NCI-H1694 (cell line): Measurements from ENCODE around the gene ERGIC1.
"Not testable (repeated sequence)": the region's sequence is repeated elsewhere in the genome, so short reads cannot be mapped to it uniquely, and the experiment has no call there.

ENCODE experiments used
- DNase-seq: peaks from one replicate; lab custom pipeline; 2025; lab: John Stamatoyannopoulos, UW

ERGIC1 gene

GRCh38 chr5:172800088-172800551 lies 33.9 kb upstream of the ERGIC1 start:
- DNase-seq, result no peak

- DNase-seq, result no peak
Observed at GRCh38 chr5:172801179-172801671, 32.8 kb upstream of the ERGIC1 start.

- no peak for DNase-seq
Observed at GRCh38 chr5:172802112-172802511, 31.9 kb upstream of the ERGIC1 start.

- no peak for DNase-seq
Observed at GRCh38 chr5:172802567-172803176, 31.4 kb upstream of the ERGIC1 start.

- DNase-seq, result no peak
Observed at GRCh38 chr5:172805018-172805683, 28.9 kb upstream of the ERGIC1 start.

- DNase-seq, result no peak
Observed at GRCh38 chr5:172805736-172806255, 28.3 kb upstream of the ERGIC1 start.

- DNase-seq, result no peak
Observed at GRCh38 chr5:172806897-172807672, 27.0 kb upstream of the ERGIC1 start.

GRCh38 chr5:172807766-172808311 lies 26.2 kb upstream of the ERGIC1 start:
- DNase-seq, result no peak

GRCh38 chr5:172809774-172810173 lies 24.3 kb upstream of the ERGIC1 start:
- DNase-seq, result no peak

GRCh38 chr5:172810996-172811395 lies 23.1 kb upstream of the ERGIC1 start:
- DNase-seq, result not testable (repeated sequence)

- no peak for DNase-seq
Observed at GRCh38 chr5:172815631-172816030, 18.4 kb upstream of the ERGIC1 start.

- no peak for DNase-seq
Observed at GRCh38 chr5:172816925-172817562, 17.0 kb upstream of the ERGIC1 start.

GRCh38 chr5:172817664-172818063 lies 16.4 kb upstream of the ERGIC1 start:
- no peak for DNase-seq

GRCh38 chr5:172818081-172818480 lies 16.0 kb upstream of the ERGIC1 start:
- no peak for DNase-seq

- DNase-seq, result no peak
Observed at GRCh38 chr5:172819569-172819968, 14.5 kb upstream of the ERGIC1 start.

- no peak for DNase-seq
Observed at GRCh38 chr5:172820046-172820767, 13.8 kb upstream of the ERGIC1 start.

- DNase-seq, result no peak
Observed at GRCh38 chr5:172821340-172821985, 12.6 kb upstream of the ERGIC1 start.

GRCh38 chr5:172823840-172824362 lies 10.2 kb upstream of the ERGIC1 start:
- no peak for DNase-seq

- no peak for DNase-seq
Observed at GRCh38 chr5:172825610-172826204, 8.3 kb upstream of the ERGIC1 start.

- no peak for DNase-seq
Observed at GRCh38 chr5:172827841-172828240, 6.2 kb upstream of the ERGIC1 start.
